NCI-H460 (cell line): ENCODE results near the gene NCAPD2. TPM values are rescaled to one million over a fixed set of nuclear protein-coding genes. Genes with fewer than 3 reads are reported as not detected.
A peak's percentile ranks its signal among the peaks of the same experiment; 100 is the strongest.
"Not testable (repeated sequence)": the region's sequence is repeated elsewhere in the genome, so short reads cannot be mapped to it uniquely, and the experiment has no call there.

Source experiments
- DNase-seq: peaks from one replicate; pipeline ENCODE4 v3.0.0-alpha.2; 2016; ENCODE audit warnings: low read depth; ENCODE audit errors: extremely low read depth
- total RNA-seq: library from RNA; depleted of rRNA; stranded (reverse); fragments of >200 nt; shearing (Covaris generic); gene quantifications from 2 replicates; pipeline ENCODE4 v1.2.3, GENCODE V29; 2014

Gene NCAPD2
- total RNA-seq, 1 experiment from 2014 or later, result 68.4 TPM

DNA sequence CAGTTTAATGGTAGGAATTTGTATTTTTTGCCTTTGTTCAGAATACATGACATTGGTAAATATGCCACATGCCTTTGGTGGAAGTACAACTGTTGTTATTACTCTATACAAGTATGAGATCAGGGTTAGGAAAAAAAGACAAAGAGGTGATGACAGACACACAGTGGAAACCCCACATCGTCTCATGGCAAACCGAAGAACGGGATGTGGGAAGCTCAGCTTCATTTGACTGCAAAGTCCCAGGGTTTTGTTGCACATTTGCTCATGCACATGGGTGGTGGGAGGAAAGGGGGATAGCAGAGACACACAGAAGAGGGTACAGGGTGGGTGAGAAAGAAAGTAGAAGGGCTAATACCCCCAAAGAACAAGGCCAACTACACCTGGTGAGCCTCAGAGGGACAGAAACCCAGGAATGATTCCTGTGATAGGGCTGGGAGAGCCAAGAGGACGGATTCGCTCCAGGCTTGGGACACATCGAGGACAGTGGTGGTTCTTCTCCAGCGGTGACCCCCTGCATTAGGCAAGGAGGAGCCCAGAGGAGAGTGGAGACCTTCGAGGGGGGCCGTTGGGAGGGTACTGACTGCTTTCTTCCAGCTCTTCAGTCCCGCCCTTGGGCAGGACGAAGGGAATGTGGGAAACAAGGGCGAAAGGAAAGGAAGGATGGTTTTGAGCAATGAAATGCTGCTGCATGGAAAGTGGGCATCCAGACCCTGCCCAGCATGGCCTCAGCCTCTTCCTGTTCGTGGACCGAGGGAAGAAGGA, 31.5 kb upstream of the NCAPD2 start:
- no peak for DNase-seq

DNA sequence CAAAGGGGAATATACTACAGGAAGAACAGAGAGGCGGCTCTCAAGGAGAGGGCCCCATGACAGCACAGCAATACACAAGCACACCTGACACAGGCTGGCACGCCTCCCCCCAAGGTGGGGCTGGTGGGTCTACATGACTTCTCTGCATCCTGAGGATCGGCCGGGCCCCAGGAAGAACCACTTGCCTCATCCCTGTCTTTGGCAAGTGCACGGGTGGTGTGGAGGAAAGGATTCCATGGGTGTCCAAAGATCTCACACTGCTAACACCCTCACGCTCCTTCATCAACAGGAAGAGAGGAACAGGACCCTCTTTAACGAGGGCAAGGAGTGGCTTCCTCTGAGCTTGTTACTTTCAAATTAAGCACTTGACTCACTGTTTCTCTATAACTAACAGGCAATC, 30.7 kb upstream of the NCAPD2 start:
- DNase-seq, result no peak

- no peak for DNase-seq
Observed at GRCh38 chr12:6463858-6464257, 30.0 kb upstream of the NCAPD2 start.

DNA sequence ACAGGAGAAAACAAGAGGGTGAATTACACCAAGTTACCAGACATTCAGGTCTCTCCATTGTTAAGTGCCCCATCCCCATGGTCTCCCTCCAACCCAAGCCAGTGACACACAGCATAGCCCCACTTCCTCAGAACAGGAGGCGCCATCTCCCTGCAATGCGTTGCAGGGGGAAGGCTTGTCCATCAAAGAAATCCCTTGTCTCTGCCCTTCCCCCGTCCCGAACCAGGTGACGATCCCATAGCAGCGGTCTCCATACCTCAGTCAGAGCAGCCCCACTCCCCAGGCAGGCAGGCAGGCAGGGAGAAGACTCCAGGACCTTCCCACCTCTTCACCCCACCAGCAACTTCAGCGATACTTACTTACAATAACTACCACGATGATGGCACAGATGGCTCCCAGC, 29.4 kb upstream of the NCAPD2 start:
- DNase-seq, result no peak

DNA sequence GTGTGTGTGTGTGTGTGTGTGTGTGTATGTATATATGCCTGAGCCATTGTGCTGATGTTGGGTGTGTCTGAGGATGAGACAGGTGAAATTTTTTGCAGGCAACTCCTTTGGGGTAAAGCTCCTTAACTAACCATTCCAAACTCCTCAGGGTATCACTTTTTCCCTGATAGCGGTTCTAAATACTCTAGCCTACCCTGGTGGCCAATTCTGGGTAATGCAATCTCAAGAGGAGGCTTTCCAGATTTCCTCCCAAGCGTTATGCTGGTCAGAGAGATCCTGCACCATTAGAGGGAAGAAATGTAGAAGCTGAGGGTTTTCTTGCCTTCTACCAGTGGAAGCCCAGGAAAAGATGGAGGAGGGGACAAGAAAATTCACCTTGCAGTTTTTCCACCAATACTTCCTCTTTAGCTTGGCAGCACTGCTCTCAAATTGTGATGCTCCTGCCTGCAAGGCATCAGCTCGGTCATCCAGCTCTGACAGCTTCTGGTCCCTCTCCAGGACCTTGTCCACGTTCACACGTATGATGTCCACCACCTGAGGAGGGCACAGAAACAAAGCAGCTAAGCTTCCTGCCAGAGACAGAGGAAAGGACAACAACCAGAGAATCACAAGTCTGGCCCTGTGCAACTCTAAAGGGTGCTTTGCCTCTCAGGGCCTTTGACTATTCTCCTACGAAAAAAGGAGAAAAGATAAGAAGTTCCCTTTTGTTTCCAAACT, 28.3 kb upstream of the NCAPD2 start:
- DNase-seq, result peak; percentile 62

DNA sequence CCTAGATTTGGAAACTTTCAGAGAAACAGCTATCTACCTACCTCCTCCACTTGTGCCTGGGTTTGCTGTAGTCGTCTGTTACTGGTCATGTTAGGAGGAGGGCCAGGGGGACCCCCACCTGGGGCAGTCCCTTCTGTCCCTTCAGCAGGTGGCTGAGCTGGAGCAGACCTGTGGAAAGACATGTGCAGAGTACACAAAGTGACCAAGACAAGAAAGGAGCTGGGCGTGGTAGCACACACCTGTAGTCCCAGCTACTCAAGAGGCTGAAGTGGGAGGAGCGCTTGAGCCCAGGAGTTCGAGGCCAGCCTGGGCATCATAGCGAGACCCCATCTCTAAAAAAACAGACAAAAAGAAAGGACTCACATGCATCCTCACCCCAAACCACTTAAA, 27.7 kb upstream of the NCAPD2 start:
- DNase-seq, result no peak

DNA sequence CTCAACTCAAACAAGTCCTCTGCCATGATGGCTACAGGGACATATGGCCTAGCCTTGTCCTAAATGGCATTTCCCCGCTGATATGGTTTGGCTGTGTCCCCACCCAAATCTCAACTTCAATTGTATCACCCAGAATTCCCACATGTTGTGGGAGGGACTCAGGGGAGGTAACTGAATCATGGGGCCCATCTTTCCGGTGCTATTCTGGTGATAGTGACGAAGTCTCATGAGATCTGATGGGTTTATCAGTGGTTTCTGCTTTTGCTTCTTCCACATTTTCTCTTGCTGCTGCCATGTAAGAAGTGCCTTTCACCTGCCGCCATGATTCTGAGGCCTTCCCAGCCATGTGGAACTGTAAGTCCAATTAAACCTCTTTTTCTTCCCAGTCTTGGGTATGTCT, 27.2 kb upstream of the NCAPD2 start:
- not testable (repeated sequence) for DNase-seq

- DNase-seq, result not testable (repeated sequence)
Observed at GRCh38 chr12:6467571-6468282, 26.2 kb upstream of the NCAPD2 start.

DNA sequence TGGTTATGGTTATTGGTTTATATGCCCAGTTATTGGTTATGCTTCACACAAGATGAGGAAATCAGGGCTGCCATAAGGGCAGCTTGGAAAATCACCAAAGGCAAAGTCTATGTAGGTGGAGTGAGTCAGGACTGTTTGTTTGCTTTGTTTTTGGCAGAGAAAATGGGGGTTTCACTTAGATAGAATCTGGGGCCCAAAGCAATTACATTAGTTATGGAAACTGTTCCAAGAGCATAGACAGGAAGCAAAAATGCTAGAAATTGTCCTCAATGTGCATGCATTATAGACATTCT, 25.7 kb upstream of the NCAPD2 start:
- no peak for DNase-seq

DNA sequence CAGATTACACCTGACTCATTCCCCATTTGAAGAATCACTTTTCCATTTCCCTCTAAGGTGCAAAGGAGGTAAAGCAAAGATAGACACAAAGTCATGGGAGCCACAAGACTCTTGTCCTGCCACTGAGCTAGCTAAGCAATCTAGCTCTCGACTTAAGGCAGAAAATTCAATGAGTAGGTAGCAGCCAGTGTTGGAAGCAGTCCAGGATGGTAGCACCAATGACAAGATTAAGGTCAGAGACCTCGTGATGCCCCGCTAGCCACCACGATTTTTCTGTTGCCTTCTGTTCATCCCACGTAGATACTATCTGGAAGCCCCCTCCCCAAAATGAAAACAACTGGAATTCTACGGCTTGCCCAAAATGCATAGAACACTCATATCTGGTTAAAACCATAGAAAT, 24.8 kb upstream of the NCAPD2 start:
- DNase-seq, result no peak

DNA sequence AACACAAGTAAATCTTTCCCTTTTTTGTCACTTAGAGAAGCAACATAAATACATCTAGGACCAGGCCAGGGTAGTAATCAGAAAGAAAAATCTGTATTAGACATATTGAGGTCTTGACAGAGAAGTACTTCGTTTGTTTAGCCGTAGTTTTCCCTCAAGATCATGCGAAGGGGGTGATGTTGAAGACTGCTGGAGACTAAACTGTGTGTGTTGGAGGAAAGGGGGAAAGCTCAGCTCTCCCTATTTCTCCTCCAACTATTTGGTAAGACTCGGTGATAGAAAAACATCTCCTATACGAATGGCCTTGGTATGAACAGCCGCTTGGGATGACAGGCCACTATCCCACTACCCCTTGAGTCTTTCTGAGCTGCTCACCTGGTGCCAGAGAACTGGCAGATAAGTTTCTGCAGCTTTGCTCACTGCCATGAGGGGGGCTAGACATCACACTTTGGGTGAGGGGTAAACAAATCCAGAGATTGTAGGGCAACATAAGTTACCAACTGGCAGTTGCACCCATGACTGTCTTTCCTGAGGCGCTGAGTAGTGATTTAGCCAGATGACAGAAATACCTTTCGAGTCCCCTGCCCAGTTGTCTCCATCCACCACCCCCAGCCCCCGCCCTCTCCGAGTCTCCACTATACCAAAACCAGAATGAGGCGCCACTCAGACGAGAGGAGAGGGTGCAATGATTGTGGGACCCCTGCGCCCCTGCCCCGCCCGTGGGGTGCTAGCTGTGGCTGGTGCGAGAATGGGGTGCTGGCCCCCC, 24.1 kb upstream of the NCAPD2 start:
- DNase-seq, result no peak

- DNase-seq, result peak; percentile 95
Observed at GRCh38 chr12:6470375-6471163, 23.3 kb upstream of the NCAPD2 start, which contains the start of gene VAMP1. VAMP1 (minus strand) TSS chr12:6470677; CDS start chr12:6470531, 146 bp downstream.

- DNase-seq, result no peak
Observed at GRCh38 chr12:6471989-6472360, 21.9 kb upstream of the NCAPD2 start.

DNA sequence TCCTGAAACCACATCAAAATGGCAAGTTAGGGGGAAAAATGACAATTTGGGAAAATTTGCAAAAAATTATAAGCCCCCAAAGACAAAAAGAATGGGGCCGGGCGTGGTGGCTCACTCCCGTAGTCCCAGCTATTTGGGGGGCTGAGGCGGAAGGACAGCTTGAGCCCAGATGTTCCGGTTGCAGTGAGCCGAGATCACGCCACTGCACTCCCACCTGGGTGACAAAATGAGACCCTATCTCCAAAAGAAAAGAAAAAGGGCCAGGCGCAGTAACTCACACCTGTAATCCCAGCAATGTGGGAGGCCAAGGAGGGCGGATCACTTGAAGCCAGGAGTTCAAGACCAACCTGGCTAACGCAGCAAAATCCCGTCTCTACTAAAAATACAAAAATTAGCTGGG, 21.4 kb upstream of the NCAPD2 start:
- no peak for DNase-seq

- DNase-seq, result not testable (repeated sequence)
Observed at GRCh38 chr12:6475233-6475975, 18.5 kb upstream of the NCAPD2 start.

DNA sequence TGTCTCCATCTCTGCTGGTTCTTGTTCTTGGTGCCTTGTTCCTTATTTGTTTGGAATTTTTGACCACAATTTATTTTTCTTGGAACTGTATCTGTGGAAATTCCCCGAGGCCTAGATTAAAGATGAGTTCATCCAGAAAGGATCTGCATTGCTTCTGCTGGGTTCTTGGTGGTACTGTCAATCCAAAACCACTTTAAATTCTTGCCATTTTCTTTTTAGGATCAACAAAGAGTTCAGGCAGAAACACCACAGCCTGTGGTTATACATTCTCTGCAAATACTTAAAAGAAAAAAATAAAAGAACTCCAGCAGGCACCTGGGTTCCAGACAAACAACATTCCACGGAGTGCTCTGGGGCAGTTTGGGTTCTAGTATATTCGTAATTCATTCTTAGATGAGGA, 17.4 kb upstream of the NCAPD2 start:
- no peak for DNase-seq

DNA sequence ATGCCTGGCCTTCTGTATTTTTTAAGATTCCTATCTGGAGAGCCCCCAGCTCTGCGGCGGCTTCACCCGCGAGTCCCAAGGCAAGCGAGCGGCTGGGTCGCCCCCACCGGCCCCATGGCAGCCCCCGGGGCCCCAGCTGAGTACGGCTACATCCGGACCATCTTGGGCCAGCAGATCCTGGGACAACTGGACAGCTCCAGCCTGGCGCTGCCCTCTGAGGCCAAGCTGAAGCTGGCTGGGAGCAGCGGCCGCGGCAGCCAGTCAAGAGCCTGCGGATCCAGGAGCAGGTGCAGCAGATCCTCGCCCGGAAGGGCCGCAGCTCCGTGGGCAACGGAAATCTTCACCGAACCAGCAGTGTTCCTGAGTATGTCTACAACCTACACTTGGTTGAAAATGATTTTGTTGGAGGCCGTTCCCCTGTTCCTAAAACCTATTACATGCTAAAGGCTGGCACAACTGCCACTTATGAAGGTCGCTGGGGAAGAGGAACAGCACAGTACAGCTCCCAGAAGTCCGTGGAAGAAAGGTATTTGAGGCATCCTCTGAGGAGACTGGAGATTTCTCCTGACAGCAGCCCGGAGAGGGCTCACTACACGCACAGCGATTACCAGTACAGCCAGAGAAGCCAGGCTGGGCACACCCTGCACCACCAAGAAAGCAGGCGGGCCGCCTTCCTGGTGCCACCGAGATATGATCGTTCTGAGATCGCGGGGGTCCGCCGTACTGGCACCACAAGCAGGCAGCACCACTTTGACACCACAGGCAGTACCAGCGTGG, 16.1 kb upstream of the NCAPD2 start:
- DNase-seq, result not testable (repeated sequence)

DNA sequence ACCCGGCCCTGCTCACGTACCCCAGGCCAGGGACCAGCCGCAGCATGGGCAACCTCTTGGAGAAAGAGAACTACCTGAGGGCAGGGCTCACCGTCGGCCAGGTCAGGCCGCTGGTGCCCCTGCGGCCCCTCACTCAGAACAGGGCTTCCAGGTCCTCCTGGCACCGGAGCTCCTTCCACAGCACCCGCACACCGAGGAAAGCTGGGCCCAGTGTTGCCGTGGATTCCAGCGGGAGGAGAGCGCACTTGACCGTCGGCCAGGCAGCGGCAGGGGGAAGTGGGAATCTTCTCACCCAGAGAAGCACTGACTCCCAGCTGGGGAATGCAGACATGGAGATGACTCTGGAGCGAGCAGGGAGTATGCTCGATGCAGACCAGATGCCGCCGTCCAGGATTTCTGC, 15.5 kb upstream of the NCAPD2 start:
- no peak for DNase-seq

- no peak for DNase-seq
Observed at GRCh38 chr12:6488240-6488639, 5.7 kb upstream of the NCAPD2 start.
